Adipocyte (in vitro differentiated cells): Measurements from ENCODE around the gene GLTP.

Experiments
- DNase-seq: peaks from one replicate; pipeline ENCODE4 v3.0.0-alpha.2; 2015; ENCODE audit warnings: low read depth
- H3K27me3 ChIP-seq: replicated peaks from 2 replicates; pipeline ENCODE4 v1.7.0; 2013; ENCODE audit warnings: mild to moderate bottlenecking, low read length, moderate library complexity; ENCODE audit not compliant: control insufficient read depth, insufficient read depth
- H3K36me3 ChIP-seq: 2 replicates; pipeline ENCODE4 v1.7.0; 2013; ENCODE audit warnings: low read length, mild to moderate bottlenecking, moderate library complexity; ENCODE audit not compliant: control insufficient read depth, insufficient read depth, severe bottlenecking
- H3K4me1 ChIP-seq: 2 replicates; pipeline ENCODE4 v1.7.0; 2013; ENCODE audit warnings: mild to moderate bottlenecking, low read length, moderate library complexity; ENCODE audit not compliant: control insufficient read depth, insufficient read depth
- H3K4me3 ChIP-seq: 2 replicates; pipeline ENCODE4 v1.7.0; 2013; ENCODE audit warnings: mild to moderate bottlenecking, low read length, moderate library complexity
- H3K9ac ChIP-seq: 2 replicates; pipeline ENCODE4 v1.7.0; 2013; ENCODE audit warnings: mild to moderate bottlenecking, low read length, moderate library complexity
- H3K9me3 ChIP-seq: 2 replicates; pipeline ENCODE4 v1.7.0; 2013; ENCODE audit warnings: mild to moderate bottlenecking, low read length, moderate library complexity; ENCODE audit not compliant: control insufficient read depth

The GLTP gene

DNA sequence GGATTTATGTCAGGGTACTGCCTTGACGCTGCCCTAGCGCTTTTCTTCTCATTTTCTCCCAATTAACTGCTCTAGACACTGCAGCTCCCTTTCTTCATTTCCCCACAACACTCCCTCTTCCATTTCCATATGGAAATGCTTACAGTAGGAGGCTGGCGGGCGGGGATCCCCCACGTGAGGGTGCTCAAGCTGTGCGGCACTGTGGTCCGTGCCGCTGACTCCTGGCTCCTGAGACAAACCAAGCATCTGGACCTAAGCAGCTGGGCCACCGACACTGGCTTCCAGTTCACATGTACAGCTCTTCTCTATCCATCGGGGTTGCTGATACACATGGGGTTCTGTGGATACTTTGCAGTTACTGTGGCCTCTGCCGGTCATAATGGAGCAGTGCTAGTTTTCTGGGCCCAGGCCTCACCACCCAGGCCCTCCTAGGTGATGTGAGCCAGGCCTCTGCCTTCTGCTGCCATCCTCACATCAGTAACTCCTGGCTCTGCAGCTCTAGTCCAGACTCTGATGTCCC, 40.0 kb upstream of the GLTP start:
- Histone ChIP-seq H3K9ac (no peak overlapping the region), H3K4me3 (no peak overlapping the region), H3K9me3 (no peaks in the 10 kb centered on the region), H3K36me3 (peaks cover 43% of the 10 kb centered on the region), H3K27me3 (no peaks in the 10 kb centered on the region), H3K4me1 (no peaks in the 10 kb centered on the region)
- DNase-seq = no peak

- Histone ChIP-seq H3K4me1 (no peaks in the 10 kb centered on the region), H3K36me3 (peaks cover 48% of the 10 kb centered on the region), H3K27me3 (no peaks in the 10 kb centered on the region), H3K4me3 (no peak overlapping the region), H3K9me3 (no peaks in the 10 kb centered on the region), H3K9ac (no peak overlapping the region)
- DNase-seq = no peak
Measured at GRCh38 chr12:109919456-109919855, 39.1 kb upstream of the GLTP start.

- H3K27me3 ChIP-seq = no peaks in the 10 kb centered on the region
- no peak for DNase-seq
- peaks cover 64% of the 10 kb centered on the region for H3K36me3 ChIP-seq
- no peak overlapping the region for H3K4me3 ChIP-seq
- H3K9ac ChIP-seq = no peak overlapping the region
- no peaks in the 10 kb centered on the region for H3K9me3 ChIP-seq
- H3K4me1 ChIP-seq = no peaks in the 10 kb centered on the region
Measured at GRCh38 chr12:109916045-109916444, 35.7 kb upstream of the GLTP start.

- Histone ChIP-seq H3K4me3 (no peak overlapping the region), H3K4me1 (no peaks in the 10 kb centered on the region), H3K9ac (no peak overlapping the region), H3K27me3 (no peaks in the 10 kb centered on the region), H3K36me3 (peaks cover 64% of the 10 kb centered on the region), H3K9me3 (no peaks in the 10 kb centered on the region)
- DNase-seq = no peak
Measured at GRCh38 chr12:109915171-109916040, 35.1 kb upstream of the GLTP start.

- DNase-seq = no peak
- Histone ChIP-seq H3K36me3 (peaks cover 68% of the 10 kb centered on the region), H3K4me1 (no peaks in the 10 kb centered on the region), H3K9ac (no peak overlapping the region), H3K4me3 (no peak overlapping the region), H3K27me3 (no peaks in the 10 kb centered on the region), H3K9me3 (no peaks in the 10 kb centered on the region)
Measured at GRCh38 chr12:109914461-109914860, 34.1 kb upstream of the GLTP start.

- H3K9me3 ChIP-seq = no peaks in the 10 kb centered on the region
- no peaks in the 10 kb centered on the region for H3K4me1 ChIP-seq
- peaks cover 81% of the 10 kb centered on the region for H3K36me3 ChIP-seq
- no peak for DNase-seq
- no peak overlapping the region for H3K4me3 ChIP-seq
- H3K27me3 ChIP-seq = no peaks in the 10 kb centered on the region
- no peak overlapping the region for H3K9ac ChIP-seq
Measured at GRCh38 chr12:109912855-109913321, 32.5 kb upstream of the GLTP start.

GRCh38 chr12:109910969-109911348, 30.6 kb upstream of the GLTP start:
- no peak for DNase-seq
- peaks cover 81% of the 10 kb centered on the region for H3K36me3 ChIP-seq

GRCh38 chr12:109910254-109910968, 30.1 kb upstream of the GLTP start:
- H3K9ac ChIP-seq = no peak overlapping the region
- H3K9me3 ChIP-seq = no peaks in the 10 kb centered on the region
- H3K4me1 ChIP-seq = no peaks in the 10 kb centered on the region
- no peak for DNase-seq
- H3K4me3 ChIP-seq = no peak overlapping the region
- H3K36me3 ChIP-seq = peaks cover 81% of the 10 kb centered on the region
- H3K27me3 ChIP-seq = no peaks in the 10 kb centered on the region

More at GRCh38 chr12:109910969-109911348, 30.6 kb upstream of the GLTP start:
- Histone ChIP-seq H3K4me1 (no peaks in the 10 kb centered on the region), H3K4me3 (no peak overlapping the region), H3K9ac (no peak overlapping the region), H3K9me3 (no peaks in the 10 kb centered on the region), H3K27me3 (no peaks in the 10 kb centered on the region)

GRCh38 chr12:109905301-109905700, 25.0 kb upstream of the GLTP start:
- Histone ChIP-seq H3K9ac (no peak overlapping the region), H3K4me3 (no peak overlapping the region), H3K4me1 (peaks cover 13% of the 10 kb centered on the region), H3K27me3 (no peaks in the 10 kb centered on the region), H3K36me3 (peaks cover 71% of the 10 kb centered on the region), H3K9me3 (no peaks in the 10 kb centered on the region)
- DNase-seq = no peak

- Histone ChIP-seq H3K9ac (no peak overlapping the region), H3K4me1 (peaks cover 17% of the 10 kb centered on the region), H3K9me3 (no peaks in the 10 kb centered on the region), H3K4me3 (no peak overlapping the region), H3K36me3 (peaks cover 50% of the 10 kb centered on the region), H3K27me3 (no peaks in the 10 kb centered on the region)
- no peak for DNase-seq
Measured at GRCh38 chr12:109902891-109903418, 22.6 kb upstream of the GLTP start.
